Endothelial cell of umbilical vein (primary cell): Measurements from ENCODE around the gene FAXDC2.

Source experiments
- CTCF ChIP-seq, 2 donors: IDR thresholded peaks; 1 replicate in 1 of 2; 2 replicates in 1 of 2; pipeline ENCODE4 v1.5.1; 2011; ENCODE audit warnings: low read length in 2 of 2, mild to moderate bottlenecking in 2 of 2, moderate library complexity in 2 of 2, control low read depth in 1 of 2, inconsistent platforms in 1 of 2, low read depth in 1 of 2; ENCODE audit not compliant: insufficient read depth in 1 of 2; ENCODE audit errors: extremely low read depth in 1 of 2
- POLR2A ChIP-seq: IDR thresholded peaks from 2 replicates; pipeline ENCODE4 v1.6.1; 2012; ENCODE audit warnings: low read depth, mild to moderate bottlenecking, control low read depth, low read length

GRCh38 chr5:154895606-154896561, 45.5 kb upstream of the FAXDC2 start:
- no peak for TF ChIP-seq CTCF (IDR thresholded peaks at IDR 0.05; ENCODE audit: extremely low read depth in 1 of 2, insufficient read depth in 1 of 2, low read depth in 1 of 2, low read length in 2 of 2)
- TF ChIP-seq POLR2A, result no peak
